Loucy (cell line): ENCODE results near the gene LRCH2.

Experiments
- CTCF ChIP-seq: fragments of 200-600 bp; sonication (generic); conservative IDR thresholded peaks from 2 replicates; pipeline ENCODE4 v1.5.1; 2014; ENCODE audit warnings: mild to moderate bottlenecking, antibody characterized with exemption, low read length
- EZH2phosphoT487 ChIP-seq: fragments of 200-600 bp; IDR thresholded peaks from 2 replicates; pipeline ENCODE4 v1.6.1; 2018; ENCODE audit warnings: antibody characterized with exemption, mild to moderate bottlenecking, moderate library complexity, borderline replicate concordance

GRCh38 chrX:115214151-115214550 lies 19.7 kb downstream of the LRCH2 start:
- TF ChIP-seq CTCF (no peak), EZH2phosphoT487 (no peak)
